A549 (cell line): Measurements from ENCODE around the gene NXPH4. TPM values are rescaled to one million over a fixed set of nuclear protein-coding genes. Genes with fewer than 3 reads are reported as not detected.

Experiments used
- ATAC-seq, 2 experiments: fragments of 200-7000 bp in 1 of 2; fragments of >200 bp in 1 of 2; cut with Nextera tagmentation in 1 of 2; cut with Tn5 transposase in 1 of 2; 3 replicates each; pipeline versions ENCODE4 v1.8.0 to v1.9.1; 2018 to 2020; ENCODE audit warnings: mild to moderate bottlenecking in 1 of 2, moderate library complexity in 1 of 2
- CTCF ChIA-PET: fragments of 300-600 bp; sonication (Branson Sonifier 250); formaldehyde crosslinking; extraction: SDS; loops from one replicate; lab custom pipeline; 2021; ENCODE audit warnings: antibody characterized with exemption, inconsistent platforms; lab: Yijun Ruan, JAX
- POLR2A ChIA-PET: fragments of 350-600 bp; formaldehyde crosslinking; extraction: SDS; loops from one replicate; lab custom pipeline; 2021; ENCODE audit warnings: antibody characterized with exemption, inconsistent platforms; lab: Yijun Ruan, JAX
- DNase-seq, 2 experiments: peaks; one replicate each; pipeline versions ENCODE4 v3.0.0 to v3.0.0-alpha.2; 2011 to 2016; ENCODE audit warnings: low read depth in 1 of 2, low spot score in 1 of 2
- FAIRE-seq: peaks from 2 replicates; lab custom pipeline; 2011; peaks lifted over from hg19 to GRCh38; lab: Jason Lieb, UNC
- H3K27ac ChIP-seq, 2 experiments: fragments of >200 bp; sonication (Bioruptor Twin); formaldehyde crosslinking; 3 replicates each; pipeline ENCODE4 v1.5.1; 2016 to 2017
- H3K4me1 ChIP-seq: fragments of >200 bp; sonication (Bioruptor Twin); formaldehyde crosslinking; 3 replicates; pipeline ENCODE4 v1.6.1; 2016
- H3K4me2 ChIP-seq: fragments of >200 bp; sonication (Bioruptor Twin); formaldehyde crosslinking; 3 replicates; pipeline ENCODE4 v1.6.1; 2016
- H3K4me3 ChIP-seq: fragments of >200 bp; sonication (Bioruptor Twin); formaldehyde crosslinking; 3 replicates; pipeline ENCODE4 v1.5.1; 2016
- H3K9me3 ChIP-seq: fragments of >200 bp; sonication (Bioruptor Twin); formaldehyde crosslinking; 3 replicates; pipeline ENCODE4 v1.6.1; 2016
- BHLHE40 ChIP-seq: IDR thresholded peaks from 2 replicates; pipeline ENCODE4 v1.6.1; 2012; ENCODE audit warnings: low read depth, low read length, inconsistent platforms
- CBX2 ChIP-seq: fragments of 200-600 bp; sonication (generic); IDR thresholded peaks from 2 replicates; pipeline ENCODE4 v1.6.1; 2016; ENCODE audit warnings: low read depth, mild to moderate bottlenecking, borderline replicate concordance
- CEBPB ChIP-seq, 2 experiments: fragments of >200 bp in 1 of 2; sonication (Bioruptor Twin) in 1 of 2; formaldehyde crosslinking in 1 of 2; IDR thresholded peaks; 2 replicates each; pipeline ENCODE4 v1.6.1; 2012 to 2016
- CTCF ChIP-seq: fragments of >200 bp; sonication (Bioruptor Twin); formaldehyde crosslinking; IDR thresholded peaks from 3 replicates; pipeline ENCODE4 v1.5.1; 2016
- GATA3 ChIP-seq: IDR thresholded peaks from 2 replicates; pipeline ENCODE4 v1.6.1; 2012; ENCODE audit warnings: borderline replicate concordance
- HES2 ChIP-seq: fragments of >200 bp; sonication (Bioruptor Twin); formaldehyde crosslinking; IDR thresholded peaks from 2 replicates; pipeline ENCODE4 v1.6.1; 2016
- HOXB13 ChIP-seq: fragments of 250-450 bp; sonication (Bioruptor Pico); IDR thresholded peaks from 2 replicates; pipeline ENCODE4 v1.5.0; 2020; ENCODE audit warnings: low read depth, mild to moderate bottlenecking, moderate library complexity
- KDM1A ChIP-seq: fragments of 200-600 bp; sonication (generic); IDR thresholded peaks from 2 replicates; pipeline ENCODE4 v1.6.1; 2016; ENCODE audit warnings: low read depth, mild to moderate bottlenecking
- MAFK ChIP-seq: fragments of 450-650 bp; IDR thresholded peaks from 2 replicates; pipeline ENCODE4 v1.6.1; 2014; ENCODE audit not compliant: partially characterized antibody
- MAX ChIP-seq: IDR thresholded peaks from 2 replicates; pipeline ENCODE4 v1.6.1; 2012
- NPAS2 ChIP-seq: fragments of 250-450 bp; sonication (Bioruptor Pico); IDR thresholded peaks from 2 replicates; pipeline ENCODE4 v1.8.0; 2022; ENCODE audit warnings: mild to moderate bottlenecking, moderate library complexity, borderline replicate concordance
- PHF8 ChIP-seq: fragments of 200-600 bp; sonication (generic); IDR thresholded peaks from 2 replicates; pipeline ENCODE4 v1.6.1; 2016; ENCODE audit warnings: low read depth, mild to moderate bottlenecking, antibody characterized with exemption, moderate library complexity, borderline replicate concordance
- POLR2A ChIP-seq: IDR thresholded peaks from 2 replicates; pipeline ENCODE4 v1.6.1; 2012; ENCODE audit warnings: mild to moderate bottlenecking, low read length
- RAD21 ChIP-seq, 2 experiments: fragments of >200 bp in 1 of 2; sonication (Bioruptor Twin) in 1 of 2; formaldehyde crosslinking in 1 of 2; IDR thresholded peaks in 1 of 2; conservative IDR thresholded peaks in 1 of 2; 2 replicates in 1 of 2; 3 replicates in 1 of 2; pipeline ENCODE4 v1.6.1; 2012 to 2018; ENCODE audit warnings: inconsistent platforms in 1 of 2
- REST ChIP-seq: fragments of 200-600 bp; sonication (generic); IDR thresholded peaks from 2 replicates; pipeline ENCODE4 v1.6.1; 2016; ENCODE audit warnings: antibody characterized with exemption, mild to moderate bottlenecking, moderate library complexity
- SMC3 ChIP-seq: fragments of >200 bp; sonication (Bioruptor Twin); formaldehyde crosslinking; IDR thresholded peaks from 3 replicates; pipeline ENCODE4 v1.6.1; 2018; ENCODE audit warnings: inconsistent platforms
- ZC3H11A ChIP-seq: fragments of 450-650 bp; IDR thresholded peaks from 2 replicates; pipeline ENCODE4 v1.6.1; 2014; ENCODE audit warnings: antibody characterized with exemption, mild to moderate bottlenecking
- ZSCAN20 ChIP-seq: fragments of 250-450 bp; sonication (Bioruptor Pico); IDR thresholded peaks from 2 replicates; pipeline ENCODE4 v1.8.0; 2022; ENCODE audit warnings: mild to moderate bottlenecking, moderate library complexity
- WGBS: methylation state at CpG from one replicate; pipeline ENCODE4 v1.1.6; 2017; ENCODE audit errors: missing lambda C conversion rate; 5-methylcytosine and 5-hydroxymethylcytosine counted together
- polyA plus RNA-seq, 4 experiments: library from polyadenylated mRNA; depleted of rRNA in 3 of 4; stranded (reverse); fragments of >200 nt; fragmentation: RNase III in 1 of 4; extraction: RNeasy Plus Mini Kit Qiagen cat#74134 plus additional on column Dnase treatment in 1 of 4; gene quantifications; 2 replicates in 3 of 4; 3 replicates in 1 of 4; pipeline ENCODE4 v1.2.3, GENCODE V29; 2011 to 2017
- TF ChIP-seq, protein P1 (sequence below): fragments of 450-650 bp; IDR thresholded peaks from 2 replicates; pipeline ENCODE4 v1.6.1; 2014; ENCODE audit warnings: antibody characterized with exemption
- TF ChIP-seq, protein P2 (sequence below): IDR thresholded peaks from 2 replicates; pipeline ENCODE4 v1.6.1; 2012; ENCODE audit warnings: low read depth, borderline replicate concordance

Gene NXPH4
- polyA plus RNA-seq, 2 of the 4 experiments (the other 2 are of a cell fraction): 0.52 to 3.5 TPM

- ChIA-PET CTCF (interaction anchor here (0.7 to 27.5 kb wide), 22 partner anchors 8 to 172 kb away, joined by 3 to 1152 read pairs (median 5); partner anchors contain the start of genes LRP1, LRP1-AS and STAT6), POLR2A (interaction anchor here (0.6 to 1.7 kb wide), 4 partner anchors 8 to 95 kb away, joined by 3 to 4 read pairs (median 4); partner anchors contain the start of gene LRP1)
- Histone ChIP-seq H3K9me3 (no peaks in the 10 kb centered on the region), H3K27ac (no peak overlapping the region), H3K4me1 (peaks cover 16% of the 10 kb centered on the region; the same call in 2 of the 3 replicates), H3K4me2 (no peak overlapping the region), H3K4me3 (no peak overlapping the region)
- WGBS: 84% methylated on average over 14 of the region's 14 CpGs
- DNase-seq: no peak
- ATAC-seq: no peak
- no peak for FAIRE-seq
- TF ChIP-seq PHF8 (no peak), ZSCAN20 (CRISPR knock-in tag) (no peak), NPAS2 (no peak), HES2 (no peak), CBX2 (no peak), MAFK (no peak), HOXB13 (no peak), GATA3 (no peak), REST (no peak), CTCF (no peak), ZC3H11A (no peak), POLR2A (no peak), KDM1A (no peak)
- TF ChIP-seq, protein P1, sequence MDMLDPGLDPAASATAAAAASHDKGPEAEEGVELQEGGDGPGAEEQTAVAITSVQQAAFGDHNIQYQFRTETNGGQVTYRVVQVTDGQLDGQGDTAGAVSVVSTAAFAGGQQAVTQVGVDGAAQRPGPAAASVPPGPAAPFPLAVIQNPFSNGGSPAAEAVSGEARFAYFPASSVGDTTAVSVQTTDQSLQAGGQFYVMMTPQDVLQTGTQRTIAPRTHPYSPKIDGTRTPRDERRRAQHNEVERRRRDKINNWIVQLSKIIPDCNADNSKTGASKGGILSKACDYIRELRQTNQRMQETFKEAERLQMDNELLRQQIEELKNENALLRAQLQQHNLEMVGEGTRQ: no peak
- TF ChIP-seq, protein P2, sequence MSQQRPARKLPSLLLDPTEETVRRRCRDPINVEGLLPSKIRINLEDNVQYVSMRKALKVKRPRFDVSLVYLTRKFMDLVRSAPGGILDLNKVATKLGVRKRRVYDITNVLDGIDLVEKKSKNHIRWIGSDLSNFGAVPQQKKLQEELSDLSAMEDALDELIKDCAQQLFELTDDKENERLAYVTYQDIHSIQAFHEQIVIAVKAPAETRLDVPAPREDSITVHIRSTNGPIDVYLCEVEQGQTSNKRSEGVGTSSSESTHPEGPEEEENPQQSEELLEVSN: no peak
These were observed 42.9 kb upstream of the NXPH4 start for GRCh38 chr12:57173683-57174082.

DNA sequence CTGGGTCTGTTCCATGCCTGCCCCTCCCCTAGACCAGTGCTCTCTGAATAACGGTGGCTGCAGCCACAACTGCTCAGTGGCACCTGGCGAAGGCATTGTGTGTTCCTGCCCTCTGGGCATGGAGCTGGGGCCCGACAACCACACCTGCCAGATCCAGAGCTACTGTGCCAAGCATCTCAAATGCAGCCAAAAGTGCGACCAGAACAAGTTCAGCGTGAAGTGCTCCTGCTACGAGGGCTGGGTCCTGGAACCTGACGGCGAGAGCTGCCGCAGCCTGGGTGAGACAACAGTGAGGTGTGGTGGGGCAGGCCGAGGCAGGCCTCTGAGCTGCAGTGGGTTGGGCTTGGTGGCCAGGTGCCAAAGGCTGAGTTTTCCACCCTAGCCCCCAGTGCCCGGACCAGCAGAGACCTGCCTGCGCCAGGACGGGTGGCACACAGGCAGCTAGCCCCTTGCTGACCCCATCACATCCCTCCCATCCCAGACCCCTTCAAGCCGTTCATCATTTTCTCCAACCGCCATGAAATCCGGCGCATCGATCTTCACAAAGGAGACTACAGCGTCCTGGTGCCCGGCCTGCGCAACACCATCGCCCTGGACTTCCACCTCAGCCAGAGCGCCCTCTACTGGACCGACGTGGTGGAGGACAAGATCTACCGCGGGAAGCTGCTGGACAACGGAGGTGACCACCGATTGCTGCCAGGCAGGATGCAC lies 41.0 kb upstream of the NXPH4 start:
- ChIA-PET CTCF (interaction anchor here (0.5 to 27.5 kb wide), 46 partner anchors 8 to 490 kb away, joined by 3 to 1152 read pairs (median 4); partner anchors contain the start of genes LRP1, LRP1-AS, MYO1A and NAB2), POLR2A (interaction anchor here (2.7 kb wide), 1 partner anchor 48 kb away, joined by 16 read pairs; the partner anchor contains the start of gene LRP1)

More for the DNA sequence above, 41.0 kb upstream of the NXPH4 start:
- Histone ChIP-seq H3K9me3 (no peaks in the 10 kb centered on the region), H3K4me1 (peaks cover 16% of the 10 kb centered on the region; the same call in 2 of the 3 replicates), H3K4me2 (peak overlapping the region; percentile 62), H3K4me3 (no peak overlapping the region), H3K27ac (peak overlapping the region; percentile 28 to 64; a peak in 3 of 6 replicates)
- ATAC-seq: peak; percentile 67 to 90
- WGBS: 43% methylated on average over 29 of the region's 29 CpGs
- TF ChIP-seq CEBPB (IDR thresholded peaks at IDR 0.05) (peak in 1 of 2 experiments; percentile 61; a peak in 2 of 4 replicates), RAD21 (conservative IDR thresholded peaks at IDR 0.05 in 1 of 2, IDR thresholded peaks at IDR 0.05 in 1 of 2) (peak; percentile 72 to 75), SMC3 (peak; percentile 81), CTCF (peak; percentile 83), BHLHE40 (no peak), MAX (peak; percentile 43)
- FAIRE-seq: no peak
- peak; percentile 79 to 88 for DNase-seq
